HepG2 (cell line): ENCODE measurements around the gene GRAMD1A. TPM values are rescaled to one million over a fixed set of nuclear protein-coding genes. Genes with fewer than 3 reads are reported as not detected.

ENCODE experiments used
- ATAC-seq: fragments of 200-7000 bp; cut with Tn5 transposase; 3 replicates; pipeline ENCODE4 v1.9.1; 2020; ENCODE audit warnings: mild to moderate bottlenecking, moderate library complexity
- BruUV-seq: library from RNA; stranded (reverse); fragments of 400-500 nt; replicated peaks from 2 replicates; lab custom pipeline; 2021; lab: Mats Ljungman, UMichigan
- CTCF ChIA-PET: fragments of 300-600 bp; formaldehyde crosslinking; extraction: SDS; loops from one replicate; lab custom pipeline; 2021; ENCODE audit warnings: low total read pairs, inconsistent platforms, low intra/inter-chr PET ratio; lab: Yijun Ruan, JAX
- POLR2A ChIA-PET: fragments of 350-600 bp; sonication (Branson Sonifier 250); formaldehyde crosslinking; loops from one replicate; lab custom pipeline; 2020; ENCODE audit warnings: antibody characterized with exemption, inconsistent platforms; lab: Yijun Ruan, JAX
- DNase-seq: peaks from one replicate; pipeline ENCODE4 v3.0.0-alpha.2; 2015; ENCODE audit warnings: low spot score
- FAIRE-seq: peaks from 3 replicates; lab custom pipeline; 2011; peaks lifted over from hg19 to GRCh38; lab: Jason Lieb, UNC
- H2AFZ ChIP-seq: one replicate; pipeline ENCODE4 v1.6.1; 2011; ENCODE audit warnings: low read length, inconsistent platforms
- H3K27ac ChIP-seq: fragments of 300-600 bp; 3 replicates; pipeline ENCODE4 v1.8.0; 2011; ENCODE audit warnings: mixed run types, mild to moderate bottlenecking, mixed read lengths, low read length, inconsistent platforms; ENCODE audit not compliant: insufficient read depth; ENCODE audit errors: extremely low read length
- H3K27me3 ChIP-seq, 2 experiments: fragments of 200-600 bp in 1 of 2; 2 replicates in 1 of 2; 3 replicates in 1 of 2; pipeline versions ENCODE4 v1.6.0 to v1.8.0; 2011; ENCODE audit warnings: low read length in 2 of 2, mild to moderate bottlenecking in 2 of 2, moderate library complexity in 2 of 2, inconsistent platforms in 1 of 2; ENCODE audit not compliant: insufficient read depth in 2 of 2, control insufficient read depth in 1 of 2
- H3K36me3 ChIP-seq, 2 experiments: fragments of 200-600 bp in 1 of 2; replicated peaks in 1 of 2; 2 replicates in 1 of 2; 3 replicates in 1 of 2; pipeline versions ENCODE4 v1.5.1 to v1.8.0; 2011; ENCODE audit warnings: low read length in 2 of 2, inconsistent platforms in 1 of 2; ENCODE audit not compliant: insufficient read depth in 2 of 2, control insufficient read depth in 1 of 2
- H3K4me1 ChIP-seq: 2 replicates; pipeline ENCODE4 v1.5.1; 2012; ENCODE audit warnings: low read length, inconsistent platforms; ENCODE audit not compliant: insufficient read depth
- H3K4me2 ChIP-seq: 2 replicates; pipeline ENCODE4 v1.6.0; 2011; ENCODE audit warnings: low read depth, low read length, inconsistent platforms
- H3K4me3 ChIP-seq, 3 experiments: fragments of 200-600 bp in 1 of 3; sonication (generic), shearing (Covaris generic) in 1 of 3; replicated peaks in 1 of 3; 2 replicates each; pipeline ENCODE4 v1.5.1; 2011 to 2016; ENCODE audit warnings: low read length in 3 of 3, inconsistent platforms in 2 of 3, low read depth in 2 of 3, mild to moderate bottlenecking in 2 of 3, control low read depth in 1 of 3, mixed read lengths in 1 of 3; ENCODE audit not compliant: insufficient read depth in 1 of 3
- H3K79me2 ChIP-seq: one replicate; pipeline ENCODE4 v1.6.1; 2011; ENCODE audit warnings: low read length, inconsistent platforms; ENCODE audit not compliant: insufficient read depth
- H3K9ac ChIP-seq: 2 replicates; pipeline ENCODE4 v1.6.0; 2011; ENCODE audit warnings: mild to moderate bottlenecking, low read depth, low read length, inconsistent platforms; ENCODE audit not compliant: insufficient read depth
- H3K9me3 ChIP-seq: 2 replicates; pipeline ENCODE4 v1.5.1; 2012; ENCODE audit warnings: mild to moderate bottlenecking, low read length
- H4K20me1 ChIP-seq: 2 replicates; pipeline ENCODE4 v1.6.0; 2011; ENCODE audit warnings: inconsistent platforms, mild to moderate bottlenecking, low read length, moderate library complexity; ENCODE audit not compliant: insufficient read depth
- ATF5 ChIP-seq: sonication (generic); formaldehyde crosslinking; IDR thresholded peaks from 2 replicates; pipeline ENCODE4 v1.4.0; 2020; ENCODE audit warnings: mild to moderate bottlenecking, low read depth, missing genetic modification reagents
- HES4 ChIP-seq: sonication (generic); formaldehyde crosslinking; IDR thresholded peaks from 2 replicates; pipeline ENCODE4 v1.9.0; 2021; ENCODE audit warnings: mild to moderate bottlenecking, missing genetic modification reagents, borderline replicate concordance
- JARID2 ChIP-seq: sonication (generic); formaldehyde crosslinking; IDR thresholded peaks from 2 replicates; pipeline ENCODE4 v1.8.1; 2023; ENCODE audit warnings: missing genetic modification reagents, inconsistent platforms; ENCODE audit not compliant: insufficient replicate concordance
- JDP2 ChIP-seq: sonication (generic); formaldehyde crosslinking; IDR thresholded peaks from 2 replicates; pipeline ENCODE4 v1.8.1; 2022; ENCODE audit warnings: missing genetic modification reagents, borderline replicate concordance
- KLF15 ChIP-seq: sonication (generic); formaldehyde crosslinking; IDR thresholded peaks from 2 replicates; pipeline ENCODE4 v1.8.1; 2023; ENCODE audit warnings: borderline replicate concordance, mild to moderate bottlenecking, inconsistent platforms, missing genetic modification reagents, mixed read lengths
- MAZ ChIP-seq, 2 experiments: sonication (generic) in 1 of 2; formaldehyde crosslinking in 1 of 2; IDR thresholded peaks; 2 replicates each; pipeline versions ENCODE4 v1.5.0 to v1.6.1; 2012 to 2020; ENCODE audit warnings: low read depth in 2 of 2, mild to moderate bottlenecking in 2 of 2, borderline replicate concordance in 1 of 2, improper control_type of control experiment in 1 of 2, low read length in 1 of 2, missing genetic modification reagents in 1 of 2, moderate library complexity in 1 of 2
- NCOA5 ChIP-seq: sonication (generic); formaldehyde crosslinking; IDR thresholded peaks from 2 replicates; pipeline ENCODE4 v1.4.0; 2020; ENCODE audit warnings: missing genetic modification reagents
- ZHX1 ChIP-seq: sonication (generic); formaldehyde crosslinking; IDR thresholded peaks from 2 replicates; pipeline ENCODE4 v1.8.1; 2022; ENCODE audit warnings: low read depth, mild to moderate bottlenecking, missing genetic modification reagents
- ZNF253 ChIP-seq: sonication (generic); formaldehyde crosslinking; IDR thresholded peaks from 2 replicates; pipeline ENCODE4 v1.8.0; 2022; ENCODE audit warnings: mild to moderate bottlenecking, missing genetic modification reagents, borderline replicate concordance
- ZNF503 ChIP-seq: sonication (generic); formaldehyde crosslinking; IDR thresholded peaks from 2 replicates; pipeline ENCODE4 v1.4.0; 2020; ENCODE audit warnings: missing genetic modification reagents
- ZNF776 ChIP-seq: sonication (generic); formaldehyde crosslinking; IDR thresholded peaks from 2 replicates; pipeline ENCODE4 v1.4.0; 2020; ENCODE audit warnings: mild to moderate bottlenecking, missing genetic modification reagents
- ZSCAN9 ChIP-seq: IDR thresholded peaks from 2 replicates; pipeline ENCODE4 v1.6.1; 2016; ENCODE audit warnings: borderline replicate concordance
- WGBS: methylation state at CpG from one replicate; pipeline ENCODE4 v1.1.6; 2017; ENCODE audit warnings: low lambda C conversion rate; 5-methylcytosine and 5-hydroxymethylcytosine counted together
- in situ Hi-C: cut with HindIII; loops from 2 replicates; pipeline ENCODE4 v1.10.0; 2017; ENCODE audit warnings: low pct_unique_long_range_greater_than_20kb; ENCODE audit not compliant: extremely low pct_ligation_motif_present
- intact Hi-C: fragments of 100-400 bp; cut with micrococcal nuclease; formaldehyde crosslinking; loops from one replicate; pipeline ENCODE4 v1.10.0; 2022; ENCODE audit not compliant: unreplicated experiment
- polyA plus RNA-seq, 8 experiments: library from polyadenylated mRNA; depleted of rRNA in 3 of 8; stranded (reverse) in 7 of 8; unstranded in 1 of 8; fragments of >200 nt; fragmentation: Illumina TruSeq in 4 of 8; extraction: Trizol in 4 of 8; gene quantifications; 2 replicates each; pipeline versions ENCODE4 v1.2.1 to v1.2.3, GENCODE V29; 2011 to 2016; ENCODE audit warnings: low read depth in 4 of 8, missing spikeins in 1 of 8, mixed read lengths in 1 of 8; ENCODE audit not compliant: insufficient read depth in 1 of 8
- total RNA-seq, 5 experiments: library from RNA; depleted of rRNA; stranded (reverse); fragments of >200 nt; fragmentation: Illumina TruSeq; extraction: Trizol; gene quantifications; 2 replicates each; pipeline ENCODE4 v1.2.3, GENCODE V29; 2016; ENCODE audit warnings: low read depth in 1 of 5

Gene GRAMD1A
- total and polyA plus RNA-seq, 2 of the 13 experiments (the other 11 are each of a cell fraction or from before 2014, with no cell fraction given), result 14.7 to 181 TPM

GRCh38 chr19:34959021-34959420 is 41.1 kb upstream of the GRAMD1A start:
- Histone ChIP-seq H3K36me3 (peaks cover 28 to 46% of the 10 kb centered on the region in 2 experiments), H3K79me2 (peaks cover 33% of the 10 kb centered on the region), H3K9me3 (peaks cover 4% of the 10 kb centered on the region), H3K27ac (no peak overlapping the region)
- 86% methylated on average over 7 of the region's 7 CpGs for WGBS
- no peak for TF ChIP-seq KLF15 (CRISPR knock-in tag)
- no peak for TF ChIP-seq HES4 (CRISPR knock-in tag)
- no peak for TF ChIP-seq JDP2 (CRISPR knock-in tag)
- no peak for TF ChIP-seq NCOA5 (CRISPR knock-in tag)
- TF ChIP-seq ZHX1, result no peak
- no peak for TF ChIP-seq ZSCAN9 (CRISPR knock-in tag)
- TF ChIP-seq ZNF503, result no peak
- TF ChIP-seq ZNF253 (CRISPR knock-in tag), result no peak
- TF ChIP-seq ATF5, result no peak
- no peak for TF ChIP-seq MAZ (IDR thresholded peaks at IDR 0.05; ENCODE audit: borderline replicate concordance, low read depth, low read length)
- TF ChIP-seq MAZ (CRISPR knock-in tag; IDR thresholded peaks at IDR 0.05; ENCODE audit: low read depth), result no peak
- no peak for TF ChIP-seq ZNF776 (CRISPR knock-in tag)
- TF ChIP-seq JARID2, result no peak
- TF ChIP-seq, all 625 proteins: peak for 0
- H2AFZ ChIP-seq, result no peak overlapping the region
- ChIA-PET POLR2A (no interaction called here), CTCF (no interaction called here)
- H4K20me1 ChIP-seq, result peaks cover 23% of the 10 kb centered on the region; the same call in 1 of the 2 replicates
- DNase-seq (no peak), ATAC-seq (no peak), FAIRE-seq (no peak)
- no TSS peak for BruUV-seq
- H3K4me2 ChIP-seq, result no peak overlapping the region
- in situ Hi-C loops (no loop called here), intact Hi-C loops (no loop called here)
- peaks cover 0 to 3% of the 10 kb centered on the region in 2 experiments; a peak in 1 of 5 replicates for H3K27me3 ChIP-seq
- peaks cover 21% of the 10 kb centered on the region for H3K4me1 ChIP-seq
- H3K9ac ChIP-seq, result no peak overlapping the region
- no peak overlapping the region for H3K4me3 ChIP-seq
